ENCODE measurements around the gene CHMP1A.

- TF ChIP-seq CTCF (conservative IDR thresholded peaks at IDR 0.05; ENCODE audit: low read depth, low read length) = no peak
- TF ChIP-seq EZH2phosphoT487 (IDR thresholded peaks at IDR 0.05; ENCODE audit: borderline replicate concordance, low read length) = no peak
- TF ChIP-seq EZH2 (IDR thresholded peaks at IDR 0.05; ENCODE audit: low read length, unreplicated experiment) = no peak
These were observed 61.3 kb downstream of the CHMP1A start for GRCh38 chr16:89596061-89596689.

Data from PC-3 (cell line).